Stimulated activated CD4-positive, alpha-beta T cell treated with anti-CD3 and anti-CD28 coated beads, TNF-alpha, amount 100 ng/mL, for 24 hours (primary cell): Measurements from ENCODE around the gene CUL9.

ENCODE experiments used
- DNase-seq, 3 experiments: peaks; one replicate each; pipeline ENCODE4 v3.0.0-alpha.2; 2020; ENCODE audit warnings: low read depth in 3 of 3

CUL9 gene

DNA sequence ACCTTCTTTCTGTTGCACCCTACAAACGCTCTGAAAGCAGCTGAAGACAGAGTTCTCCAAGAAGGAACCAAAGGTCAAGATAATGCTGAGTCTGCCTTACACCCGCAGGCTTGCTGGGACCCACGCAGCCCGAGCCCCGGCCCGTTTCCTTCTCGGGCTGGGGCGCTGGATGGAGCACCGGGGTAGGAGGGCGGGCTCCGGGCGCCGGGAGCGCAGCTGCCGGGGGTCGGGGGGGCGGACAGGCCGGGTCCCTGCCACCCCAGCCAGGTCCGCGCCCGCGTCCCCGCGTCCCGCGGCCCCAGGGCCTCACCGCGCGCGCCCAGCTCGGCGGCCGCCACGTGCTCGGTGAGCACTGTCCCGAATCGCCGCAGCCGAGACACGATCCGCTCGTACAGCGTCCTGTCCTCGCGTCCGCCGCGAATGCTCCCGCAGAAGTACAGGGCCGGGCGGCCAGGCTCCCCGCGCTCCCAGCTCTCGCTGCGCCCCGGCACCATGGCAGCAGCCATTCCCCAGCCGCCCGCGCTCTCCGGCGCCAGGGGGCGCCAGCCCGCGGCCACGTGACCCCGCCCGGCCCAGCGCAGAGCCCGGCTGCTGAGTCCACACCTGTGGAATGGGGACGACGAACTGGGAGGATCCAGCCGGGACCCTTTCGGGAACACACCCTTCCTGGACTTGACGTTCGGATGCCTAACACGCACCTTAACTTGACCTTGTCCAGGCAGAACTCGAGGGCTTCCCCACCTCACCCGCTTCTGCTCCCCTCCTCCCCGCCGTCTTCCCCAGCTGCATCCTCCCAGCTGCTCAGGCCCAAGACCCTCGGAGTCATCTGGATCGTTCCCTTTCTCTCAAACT lies 47.2 kb downstream of the CUL9 start, which contains the start of gene DNPH1:
Gene DNPH1, minus strand, starts transcription at position 531 of the 852 bp plus-strand sequence. Its CDS starts 25 bp downstream, at position 506.
- DNase-seq: peak; percentile 64 to 77 (median 67)

DNA sequence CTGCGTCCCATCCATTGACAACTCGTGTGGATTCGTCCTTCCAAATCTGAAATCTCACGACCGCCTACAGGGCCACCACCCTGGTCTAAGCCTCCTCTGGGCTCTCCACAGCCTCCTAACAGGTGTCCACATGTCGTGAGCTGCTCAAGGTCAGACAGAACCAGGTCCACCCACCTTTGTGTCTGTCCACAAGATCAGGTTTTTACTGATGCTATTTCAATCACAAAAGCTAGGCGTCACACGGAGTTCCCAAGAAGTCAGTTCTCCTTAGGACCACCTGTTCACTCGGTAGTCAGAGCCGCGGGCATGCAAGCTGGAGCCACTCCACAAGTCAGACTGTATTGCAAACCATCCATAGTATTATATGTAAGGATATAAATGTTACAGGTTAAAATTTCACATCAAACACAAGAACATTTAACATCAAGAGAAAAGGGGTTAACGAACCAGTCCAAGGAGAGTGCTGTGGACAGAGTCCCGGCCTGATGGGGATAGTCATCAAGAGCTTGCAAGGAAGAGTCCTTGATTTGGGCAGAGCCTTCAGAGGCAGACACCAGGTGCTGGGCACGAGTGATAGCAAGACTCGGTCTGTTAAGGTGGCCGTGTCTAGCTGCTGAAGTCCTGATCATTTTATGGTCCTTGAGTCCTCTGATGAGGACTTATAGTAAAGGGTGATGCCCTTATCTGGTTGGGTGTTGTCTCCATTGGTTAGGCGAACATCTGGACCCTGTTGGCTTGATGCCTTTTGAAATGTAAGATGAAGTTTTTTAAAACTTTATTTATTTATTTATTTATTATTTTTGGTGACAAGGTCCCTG lies 48.0 kb downstream of the CUL9 start:
- DNase-seq: no peak

DNA sequence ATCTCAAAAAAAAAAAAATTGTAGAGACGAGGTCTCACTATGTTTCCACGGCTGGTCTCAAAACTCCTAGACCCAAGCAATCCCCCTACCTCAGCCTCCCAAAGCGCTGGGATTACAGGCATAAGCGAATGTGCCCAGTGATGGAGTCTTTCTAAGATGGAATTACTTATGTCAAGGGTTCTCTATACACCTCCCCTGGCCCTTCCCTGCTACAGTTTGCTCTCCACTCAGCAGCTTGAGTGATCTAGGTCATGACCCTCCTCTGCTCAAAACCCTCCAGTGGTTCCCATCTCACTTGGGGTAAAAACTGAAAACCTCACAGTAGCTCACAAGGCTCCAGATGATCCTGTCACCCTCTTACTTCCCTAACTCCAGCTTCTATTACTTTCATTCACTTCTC lies 49.1 kb downstream of the CUL9 start:
- no peak for DNase-seq

DNA sequence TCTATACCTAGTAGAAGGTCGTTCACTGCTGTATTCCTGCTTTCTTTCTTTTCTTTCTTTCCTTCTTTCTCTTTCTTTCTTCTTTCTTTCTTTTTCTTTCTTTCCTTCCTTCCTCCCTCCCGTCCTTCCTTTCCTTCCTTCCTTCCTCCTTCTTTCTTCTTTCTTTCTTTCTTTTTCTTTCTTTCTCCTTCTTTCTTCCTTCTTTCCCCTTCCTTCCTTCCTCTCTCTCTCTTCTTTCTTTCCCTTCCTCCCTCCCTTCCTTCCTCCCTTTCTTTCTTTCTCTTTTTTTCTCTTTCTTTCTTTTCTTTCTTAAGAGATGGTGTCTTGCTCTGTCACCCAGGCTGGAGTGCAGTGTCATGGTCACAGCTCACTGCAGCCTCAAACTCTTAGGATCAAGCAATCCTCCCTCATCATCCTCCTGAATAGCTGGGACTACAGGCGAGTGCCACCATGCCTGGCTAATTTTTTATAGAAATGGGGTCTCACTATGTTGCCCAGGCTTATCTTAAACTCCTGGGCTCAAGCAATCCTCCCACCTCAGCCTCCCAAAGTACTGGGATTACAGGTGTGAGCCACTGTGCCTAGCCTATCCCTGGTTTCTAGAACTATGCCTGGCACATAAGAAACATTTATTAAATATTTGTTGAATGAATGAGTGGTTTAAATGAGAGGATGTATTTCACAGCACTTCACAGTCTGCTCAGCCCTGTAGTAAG lies 49.9 kb downstream of the CUL9 start:
- no peak for DNase-seq

DNA sequence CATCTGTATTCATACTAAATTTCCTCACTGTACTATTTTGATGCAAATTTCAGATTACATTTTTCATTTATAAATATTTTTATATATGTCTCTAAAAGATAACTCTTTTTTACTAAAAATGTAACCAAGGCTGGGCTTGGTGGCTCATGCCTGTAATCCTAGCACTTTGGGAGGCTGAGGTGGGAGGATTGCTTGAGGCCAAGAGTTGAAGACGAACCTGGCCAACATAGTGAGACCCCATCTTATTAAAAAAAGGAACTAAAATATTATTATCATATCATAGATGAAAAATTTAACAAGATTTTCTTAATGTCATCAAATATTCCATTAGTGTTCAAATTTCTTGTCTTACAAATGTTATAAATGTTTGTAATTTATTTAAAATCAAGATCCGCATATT lies 53.8 kb downstream of the CUL9 start:
- DNase-seq: no peak

DNA sequence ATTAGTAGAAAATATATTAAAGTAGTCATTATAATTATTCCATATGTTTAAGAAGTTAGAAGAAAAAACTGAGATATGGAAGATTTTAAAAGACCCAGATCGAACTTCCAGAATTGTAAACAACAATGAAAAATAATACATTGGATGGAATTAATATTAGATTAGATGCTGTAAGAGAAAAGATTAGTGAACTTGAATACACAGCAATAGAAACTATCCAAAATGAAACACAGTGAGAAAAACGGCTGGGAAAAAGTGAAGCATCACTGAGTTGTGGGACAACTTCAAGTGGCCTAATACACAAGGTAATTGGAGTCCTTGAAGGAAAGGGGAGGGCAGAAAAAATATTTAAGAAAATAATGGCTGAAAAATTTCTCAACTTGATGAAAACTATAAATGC lies 57.1 kb downstream of the CUL9 start:
- no peak for DNase-seq

DNA sequence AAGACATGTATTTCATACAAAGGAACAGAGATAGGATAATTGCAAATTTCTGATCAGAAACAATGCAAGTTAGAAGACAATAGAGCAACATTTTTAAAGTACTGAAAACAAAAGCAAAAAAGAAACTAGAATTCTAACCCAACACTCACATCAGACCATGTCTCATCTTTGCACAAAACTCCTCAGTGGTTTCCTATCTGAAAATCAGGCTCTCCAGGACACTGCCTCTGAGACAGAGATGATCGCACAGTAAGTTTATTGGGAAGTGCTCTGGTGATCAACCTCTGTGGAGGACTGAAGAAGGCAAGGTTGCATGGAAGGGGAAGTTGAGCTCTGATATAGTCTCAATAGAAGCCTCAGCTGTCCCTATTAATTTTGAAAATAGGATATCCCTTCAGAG lies 59.0 kb downstream of the CUL9 start:
- DNase-seq: no peak

DNA sequence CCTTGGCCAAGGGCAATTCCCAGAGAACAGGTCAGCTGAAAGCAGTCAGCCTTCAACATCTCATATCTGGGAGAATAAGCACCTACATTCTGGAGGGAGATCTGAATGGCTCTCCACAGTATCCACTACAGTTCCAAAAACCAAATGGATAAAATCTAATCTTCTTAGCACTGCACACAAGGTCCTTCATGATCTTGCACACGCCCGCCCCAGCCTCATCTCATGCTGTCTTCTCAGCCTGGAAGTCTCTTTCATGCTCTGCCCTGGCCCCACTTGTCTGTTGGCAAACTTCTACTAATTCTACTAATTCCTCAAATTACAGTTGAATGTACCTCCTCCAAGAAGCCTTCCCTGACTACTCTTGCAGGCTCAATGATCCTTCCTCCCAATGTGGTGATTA lies 59.5 kb downstream of the CUL9 start:
- no peak for DNase-seq

DNA sequence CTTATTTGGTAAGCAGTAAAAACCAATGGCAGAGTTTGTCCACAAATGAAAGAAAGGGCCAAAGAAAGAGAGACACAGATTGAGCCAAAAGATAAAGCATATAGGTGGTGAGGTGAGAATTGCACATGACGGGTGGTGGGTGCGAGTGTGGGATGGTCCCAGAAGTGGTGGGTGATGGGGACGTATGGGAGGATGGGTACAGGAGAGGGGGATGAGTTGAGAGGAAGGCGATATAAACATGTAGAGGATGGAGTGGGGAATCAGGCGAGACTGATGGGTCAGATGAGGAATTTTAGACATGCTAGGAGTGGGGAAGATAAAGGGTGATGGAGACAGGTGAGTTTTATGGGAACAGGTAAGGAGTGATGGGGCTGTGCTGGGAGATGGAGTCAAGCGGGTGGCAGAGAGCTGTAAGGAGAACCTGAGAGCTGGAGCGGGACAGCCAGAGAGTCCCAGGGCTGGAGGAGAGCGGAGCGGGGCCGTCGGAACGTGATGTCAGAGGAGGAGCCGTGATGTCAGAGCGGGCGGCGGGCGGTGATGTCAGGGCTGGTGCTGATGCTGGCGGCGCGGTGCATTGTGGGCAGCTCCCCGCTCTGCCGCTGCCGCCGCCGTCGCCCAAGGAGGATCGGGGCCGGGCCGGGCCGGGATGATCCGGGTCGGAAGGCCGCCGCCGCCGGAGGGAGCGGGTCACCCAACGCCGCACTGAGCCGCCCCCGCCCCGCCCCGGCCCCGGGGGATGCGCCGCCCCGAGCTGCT lies 61.1 kb downstream of the CUL9 start, which contains the start of gene TTBK1:
Gene TTBK1, plus strand, starts transcription at position 574 of the 756 bp plus-strand sequence. CDS start 3,180 bp downstream, outside the sequence.
- peak in 1 of 3 experiments; percentile 34 for DNase-seq

DNA sequence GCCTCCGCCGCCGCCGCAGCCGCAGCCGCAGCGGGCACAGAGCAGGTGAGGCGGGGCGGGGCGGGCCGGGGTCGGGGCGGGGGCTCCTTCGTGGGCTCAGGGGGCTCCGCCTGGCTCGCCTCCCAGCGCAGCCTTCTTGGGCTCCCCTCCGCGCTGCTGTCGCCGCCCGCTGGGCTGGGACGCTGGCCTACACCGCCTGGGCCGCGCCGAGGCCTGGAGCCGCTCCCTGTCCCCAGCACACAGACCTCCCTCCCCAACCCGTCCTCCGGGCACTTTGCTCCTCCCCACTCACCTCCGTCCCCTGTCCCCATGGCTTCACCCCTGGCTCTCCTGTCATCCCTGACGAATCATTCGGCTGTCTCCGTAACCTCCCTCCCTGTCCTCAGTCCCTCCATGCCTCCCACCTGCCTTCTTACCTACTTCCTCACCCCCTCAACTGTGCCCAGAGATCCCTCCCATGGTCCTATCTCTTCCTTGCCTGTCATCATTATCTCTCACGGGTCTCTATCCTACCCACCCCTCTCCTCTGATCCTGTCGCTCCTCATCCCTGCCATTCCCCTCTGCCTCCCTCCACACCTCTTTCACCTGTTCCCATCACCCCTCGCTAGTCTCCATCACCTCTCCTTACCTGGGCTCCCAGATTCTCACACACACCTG lies 61.8 kb downstream of the CUL9 start:
- DNase-seq: no peak

DNA sequence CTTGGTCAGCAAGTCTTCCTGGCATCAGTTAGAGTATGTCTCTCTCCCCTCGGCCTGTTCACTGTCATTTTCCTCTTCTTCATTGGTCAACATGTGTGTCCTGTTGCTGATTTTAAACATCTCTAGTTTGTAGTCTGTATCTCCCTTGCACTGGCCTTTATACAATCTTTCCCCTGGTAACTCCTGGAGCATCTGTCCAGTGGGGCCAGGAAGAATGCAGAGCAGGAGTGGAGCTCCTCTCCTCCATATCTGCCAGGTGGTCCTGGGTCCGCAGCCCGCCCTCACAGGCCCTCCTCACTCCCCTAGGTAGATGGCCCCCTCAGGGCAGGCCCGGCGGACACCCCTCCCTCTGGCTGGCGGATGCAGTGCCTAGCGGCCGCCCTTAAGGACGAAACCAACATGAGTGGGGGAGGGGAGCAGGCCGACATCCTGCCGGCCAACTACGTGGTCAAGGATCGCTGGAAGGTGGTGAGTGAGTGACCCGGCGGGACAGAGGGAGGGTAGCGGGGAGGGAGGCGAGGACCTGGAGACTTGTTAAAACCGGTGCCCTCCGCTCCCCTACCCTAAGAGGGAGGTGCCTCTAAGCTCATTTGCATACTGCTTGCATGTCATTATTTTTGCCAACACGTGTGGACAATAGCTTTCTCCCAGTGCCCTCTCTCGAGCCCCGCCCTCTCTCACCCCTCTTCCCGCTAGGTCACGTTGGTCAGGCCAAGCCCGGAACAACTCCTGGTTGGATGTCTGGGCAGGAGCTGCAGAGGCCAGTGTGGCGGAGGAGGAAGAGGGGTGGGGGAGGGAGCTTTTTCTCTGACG lies 64.5 kb downstream of the CUL9 start:
- DNase-seq: peak in 1 of 3 experiments; percentile 32

DNA sequence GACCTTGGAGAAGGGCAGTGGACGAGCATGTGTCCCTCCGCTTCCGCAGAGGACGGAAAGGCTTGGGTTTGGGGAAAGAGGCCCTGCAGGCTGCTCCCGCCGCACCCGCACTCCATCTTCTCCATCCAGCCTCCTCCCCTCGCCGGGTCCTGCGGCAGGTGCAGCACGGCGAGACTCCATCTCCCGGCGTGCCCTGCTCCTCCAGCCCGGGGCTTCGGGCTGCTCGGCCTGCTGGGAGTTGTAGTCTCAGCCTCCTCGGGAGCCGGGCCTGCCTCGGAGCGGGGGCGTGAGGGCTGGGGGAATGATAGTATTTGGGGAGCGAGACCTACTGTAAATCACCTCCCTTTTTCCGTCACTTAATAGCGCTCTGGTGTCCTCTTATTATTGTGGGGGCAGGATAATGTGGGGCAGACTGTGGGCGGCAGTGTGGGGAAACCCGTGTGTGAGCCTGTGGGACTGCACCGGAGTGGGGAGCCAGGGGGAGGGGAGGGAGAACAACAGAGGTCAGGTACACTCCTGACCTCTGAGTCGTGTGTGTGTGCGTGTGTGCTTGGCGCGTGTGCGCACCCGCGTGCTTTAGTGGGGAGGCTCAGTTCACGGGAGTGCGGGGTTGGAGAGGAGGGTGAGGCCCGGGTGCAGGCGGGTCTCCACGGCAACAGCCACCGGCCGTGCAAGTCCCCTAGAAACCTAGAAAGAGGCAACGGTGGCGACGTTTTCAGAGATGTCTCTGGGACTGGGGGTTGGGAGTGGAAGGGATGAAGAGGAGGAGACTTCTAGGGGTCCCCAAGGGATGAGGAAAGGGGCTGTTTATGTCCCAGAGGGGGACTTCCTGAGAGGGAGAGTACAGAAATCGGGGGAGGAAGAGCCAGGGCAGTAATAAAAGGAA lies 65.4 kb downstream of the CUL9 start:
- DNase-seq: peak; percentile 68 to 83 (median 68)

DNA sequence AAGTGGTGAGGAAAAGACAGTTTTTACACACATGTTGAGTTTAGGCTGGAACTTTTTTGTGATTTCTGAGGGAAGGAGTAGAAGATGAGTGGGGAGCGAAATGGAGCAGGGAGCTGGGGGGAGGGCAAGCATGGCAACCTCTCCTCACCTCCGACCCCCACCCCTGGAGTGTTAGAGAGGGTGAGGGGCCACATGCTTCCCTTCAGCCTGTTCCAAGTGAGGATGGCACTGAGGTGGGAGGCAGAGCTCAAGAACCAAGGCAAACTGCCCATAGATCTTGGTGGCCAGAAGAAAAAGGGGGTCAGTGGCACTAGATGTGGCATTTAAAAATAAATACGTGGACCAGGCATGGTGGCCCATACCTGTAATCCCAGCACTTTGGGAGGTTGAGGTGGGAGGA lies 66.1 kb downstream of the CUL9 start:
- DNase-seq: no peak

DNA sequence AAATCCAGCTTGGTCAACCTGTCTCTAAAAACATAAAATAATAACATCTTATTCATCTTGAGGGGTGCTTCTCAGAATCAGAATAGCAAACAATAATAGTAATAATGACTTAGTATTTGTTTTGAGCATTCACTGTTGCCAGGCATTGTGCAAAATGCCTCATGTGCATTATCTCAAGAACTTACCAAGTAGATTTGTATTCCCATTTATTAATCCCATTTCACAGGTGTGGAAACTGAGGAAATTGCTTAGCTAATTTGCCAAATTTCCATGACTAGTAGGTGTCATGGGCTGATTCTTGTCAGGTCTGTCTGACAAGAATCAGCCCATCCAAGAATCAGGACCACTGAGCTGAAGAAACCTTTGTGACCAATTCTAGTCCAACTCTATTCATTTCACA lies 66.8 kb downstream of the CUL9 start:
- no peak for DNase-seq

DNA sequence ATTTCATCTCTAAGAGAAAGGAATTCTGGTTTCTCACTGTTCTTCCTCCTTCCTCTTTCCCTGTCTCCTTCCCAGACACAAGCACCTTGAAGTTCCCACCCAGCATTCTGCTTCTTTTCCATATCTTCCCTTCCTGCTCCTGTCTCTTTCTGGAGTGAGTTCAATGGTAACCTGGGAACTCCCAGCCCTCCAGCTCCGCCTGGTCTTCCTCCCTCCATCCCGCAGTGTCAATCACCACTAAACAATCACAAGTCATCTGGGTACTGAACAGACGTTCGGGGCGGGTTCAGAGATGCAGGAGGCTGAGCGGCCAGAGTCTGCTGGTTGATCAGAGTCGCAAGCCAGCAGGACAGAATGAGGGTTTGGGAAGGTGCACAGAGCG lies 69.0 kb downstream of the CUL9 start:
- DNase-seq: no peak

DNA sequence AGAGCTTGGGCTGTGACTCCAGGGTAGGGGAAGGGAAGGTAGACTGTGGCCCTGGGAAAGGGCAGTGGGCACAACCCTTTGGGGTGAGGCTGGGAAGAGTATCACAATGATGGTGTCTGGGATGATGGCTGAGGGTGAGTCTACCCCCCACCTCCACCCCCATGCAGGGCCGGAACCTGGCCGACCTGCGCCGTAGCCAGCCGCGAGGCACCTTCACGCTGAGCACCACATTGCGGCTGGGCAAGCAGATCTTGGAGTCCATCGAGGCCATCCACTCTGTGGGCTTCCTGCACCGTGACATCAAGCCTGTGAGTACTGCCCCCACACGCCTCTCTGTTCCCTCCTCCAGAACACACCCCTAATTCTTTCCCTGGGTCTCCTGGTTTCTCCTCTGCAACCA lies 71.4 kb downstream of the CUL9 start:
- DNase-seq: no peak

DNA sequence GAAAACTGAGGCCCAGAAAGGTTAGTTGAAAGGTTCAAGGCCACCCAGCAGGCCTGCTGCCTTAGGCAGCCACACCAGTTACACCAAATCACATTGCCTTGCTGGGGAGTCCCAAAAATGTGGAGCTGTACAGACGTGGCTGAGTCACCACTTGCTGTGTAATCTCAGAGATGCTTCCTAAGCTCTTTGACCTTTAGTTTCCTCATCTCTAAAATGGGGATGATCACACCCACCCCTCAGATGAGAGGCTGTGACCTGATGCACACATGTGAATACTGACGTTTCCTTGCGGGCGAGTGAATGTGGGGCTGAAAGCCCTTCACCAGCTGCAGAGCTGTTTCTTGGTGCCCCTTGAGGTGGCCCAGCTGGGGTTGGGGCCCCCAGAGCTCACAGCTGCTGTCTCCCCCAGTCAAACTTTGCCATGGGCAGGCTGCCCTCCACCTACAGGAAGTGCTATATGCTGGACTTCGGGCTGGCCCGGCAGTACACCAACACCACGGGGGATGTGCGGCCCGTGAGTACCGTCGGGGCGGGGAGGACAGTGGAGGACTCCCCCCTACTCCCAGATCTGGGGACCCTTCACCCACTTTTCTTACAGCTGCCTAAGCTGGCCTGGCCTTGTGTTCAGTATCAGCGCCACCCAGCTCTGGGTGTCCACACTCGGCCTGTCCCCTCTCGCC lies 72.3 kb downstream of the CUL9 start:
- peak in 1 of 3 experiments; percentile 12 for DNase-seq

DNA sequence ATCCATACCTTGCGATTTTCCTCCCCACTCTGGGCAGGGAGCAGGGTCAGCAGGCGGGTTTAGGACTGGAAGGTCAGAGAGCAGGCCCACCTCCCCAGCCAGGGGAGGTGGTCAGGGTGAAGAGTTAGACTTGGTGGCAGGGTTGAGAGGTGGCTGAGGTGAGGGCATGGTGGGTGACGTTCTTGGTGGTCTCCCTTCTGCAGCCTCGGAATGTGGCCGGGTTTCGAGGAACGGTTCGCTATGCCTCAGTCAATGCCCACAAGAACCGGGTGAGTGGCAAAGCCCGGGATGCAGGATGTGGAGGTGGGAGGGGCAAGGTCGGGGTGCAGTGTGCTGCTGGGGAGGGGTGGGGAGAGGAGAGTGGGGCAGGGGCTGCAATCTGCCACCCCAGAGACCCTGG lies 72.8 kb downstream of the CUL9 start:
- DNase-seq: no peak
